ENCODE results near the gene FTCDNL1.

FTCDNL1 gene

GRCh38 chr2:199838399-199838798, 12.6 kb downstream of the FTCDNL1 start:
- no peaks in the 10 kb centered on the region for H3K27me3 ChIP-seq (ENCODE audit: control insufficient read depth, insufficient read depth, low read length)
- H3K9ac ChIP-seq (ENCODE audit: low read depth, low read length), result no peak overlapping the region
- H3K36me3 ChIP-seq (ENCODE audit: control insufficient read depth, insufficient read depth, low read length), result no peaks in the 10 kb centered on the region
- H3K9me3 ChIP-seq (ENCODE audit: control insufficient read depth, insufficient read depth, low read length), result no peaks in the 10 kb centered on the region
- peaks cover 15% of the 10 kb centered on the region for H3K4me1 ChIP-seq (ENCODE audit: control insufficient read depth, insufficient read depth, low read length)
- H3K4me3 ChIP-seq (ENCODE audit: low read depth, low read length), result no peak overlapping the region

GRCh38 chr2:199836943-199837342, 14.0 kb downstream of the FTCDNL1 start:
- H3K9ac ChIP-seq (ENCODE audit: low read depth, low read length), result no peak overlapping the region
- H3K4me1 ChIP-seq (ENCODE audit: control insufficient read depth, insufficient read depth, low read length), result peaks cover 5% of the 10 kb centered on the region
- no peak overlapping the region for H3K4me3 ChIP-seq (ENCODE audit: low read depth, low read length)
- H3K9me3 ChIP-seq (ENCODE audit: control insufficient read depth, insufficient read depth, low read length), result no peaks in the 10 kb centered on the region
- H3K27me3 ChIP-seq (ENCODE audit: control insufficient read depth, insufficient read depth, low read length), result no peaks in the 10 kb centered on the region
- no peaks in the 10 kb centered on the region for H3K36me3 ChIP-seq (ENCODE audit: control insufficient read depth, insufficient read depth, low read length)

GRCh38 chr2:199833525-199833924, 17.5 kb downstream of the FTCDNL1 start:
- H3K4me1 ChIP-seq (ENCODE audit: control insufficient read depth, insufficient read depth, low read length), result peaks cover 5% of the 10 kb centered on the region
- H3K27me3 ChIP-seq (ENCODE audit: control insufficient read depth, insufficient read depth, low read length), result no peaks in the 10 kb centered on the region

GRCh38 chr2:199830531-199830930, 20.5 kb downstream of the FTCDNL1 start:
- Histone ChIP-seq H3K9me3 (ENCODE audit: control insufficient read depth, insufficient read depth, low read length) (no peaks in the 10 kb centered on the region), H3K27me3 (ENCODE audit: control insufficient read depth, insufficient read depth, low read length) (no peaks in the 10 kb centered on the region), H3K4me1 (ENCODE audit: control insufficient read depth, insufficient read depth, low read length) (peaks cover 3% of the 10 kb centered on the region), H3K4me3 (ENCODE audit: low read depth, low read length) (no peak overlapping the region), H3K36me3 (ENCODE audit: control insufficient read depth, insufficient read depth, low read length) (no peaks in the 10 kb centered on the region), H3K9ac (ENCODE audit: low read depth, low read length) (no peak overlapping the region)

More at GRCh38 chr2:199833525-199833924, 17.5 kb downstream of the FTCDNL1 start:
- Histone ChIP-seq H3K36me3 (ENCODE audit: control insufficient read depth, insufficient read depth, low read length) (no peaks in the 10 kb centered on the region), H3K9ac (ENCODE audit: low read depth, low read length) (no peak overlapping the region), H3K4me3 (ENCODE audit: low read depth, low read length) (no peak overlapping the region), H3K9me3 (ENCODE audit: control insufficient read depth, insufficient read depth, low read length) (no peaks in the 10 kb centered on the region)

GRCh38 chr2:199829628-199830027, 21.4 kb downstream of the FTCDNL1 start:
- Histone ChIP-seq H3K9me3 (ENCODE audit: control insufficient read depth, insufficient read depth, low read length) (no peaks in the 10 kb centered on the region), H3K9ac (ENCODE audit: low read depth, low read length) (no peak overlapping the region), H3K4me1 (ENCODE audit: control insufficient read depth, insufficient read depth, low read length) (no peaks in the 10 kb centered on the region), H3K36me3 (ENCODE audit: control insufficient read depth, insufficient read depth, low read length) (no peaks in the 10 kb centered on the region), H3K27me3 (ENCODE audit: control insufficient read depth, insufficient read depth, low read length) (no peaks in the 10 kb centered on the region), H3K4me3 (ENCODE audit: low read depth, low read length) (no peak overlapping the region)

GRCh38 chr2:199819746-199820145, 31.2 kb downstream of the FTCDNL1 start:
- H3K9me3 ChIP-seq (ENCODE audit: control insufficient read depth, insufficient read depth, low read length), result no peaks in the 10 kb centered on the region
- no peaks in the 10 kb centered on the region for H3K36me3 ChIP-seq (ENCODE audit: control insufficient read depth, insufficient read depth, low read length)
- no peaks in the 10 kb centered on the region for H3K27me3 ChIP-seq (ENCODE audit: control insufficient read depth, insufficient read depth, low read length)
- no peak overlapping the region for H3K4me3 ChIP-seq (ENCODE audit: low read depth, low read length)
- H3K4me1 ChIP-seq (ENCODE audit: control insufficient read depth, insufficient read depth, low read length), result no peaks in the 10 kb centered on the region
- no peak overlapping the region for H3K9ac ChIP-seq (ENCODE audit: low read depth, low read length)

- no peaks in the 10 kb centered on the region for H3K4me1 ChIP-seq (ENCODE audit: control insufficient read depth, insufficient read depth, low read length)
- H3K36me3 ChIP-seq (ENCODE audit: control insufficient read depth, insufficient read depth, low read length), result no peaks in the 10 kb centered on the region
- no peak overlapping the region for H3K9ac ChIP-seq (ENCODE audit: low read depth, low read length)
- no peak overlapping the region for H3K4me3 ChIP-seq (ENCODE audit: low read depth, low read length)
- H3K9me3 ChIP-seq (ENCODE audit: control insufficient read depth, insufficient read depth, low read length), result no peaks in the 10 kb centered on the region
- H3K27me3 ChIP-seq (ENCODE audit: control insufficient read depth, insufficient read depth, low read length), result no peaks in the 10 kb centered on the region
Measured at GRCh38 chr2:199818754-199819153, 32.2 kb downstream of the FTCDNL1 start.

GRCh38 chr2:199818026-199818425, 33.0 kb downstream of the FTCDNL1 start:
- Histone ChIP-seq H3K4me3 (ENCODE audit: low read depth, low read length) (no peak overlapping the region), H3K9me3 (ENCODE audit: control insufficient read depth, insufficient read depth, low read length) (no peaks in the 10 kb centered on the region), H3K36me3 (ENCODE audit: control insufficient read depth, insufficient read depth, low read length) (no peaks in the 10 kb centered on the region), H3K4me1 (ENCODE audit: control insufficient read depth, insufficient read depth, low read length) (no peaks in the 10 kb centered on the region), H3K27me3 (ENCODE audit: control insufficient read depth, insufficient read depth, low read length) (no peaks in the 10 kb centered on the region), H3K9ac (ENCODE audit: low read depth, low read length) (no peak overlapping the region)

GRCh38 chr2:199814817-199815211, 36.2 kb downstream of the FTCDNL1 start:
- Histone ChIP-seq H3K9ac (ENCODE audit: low read depth, low read length) (no peak overlapping the region), H3K4me3 (ENCODE audit: low read depth, low read length) (no peak overlapping the region), H3K27me3 (ENCODE audit: control insufficient read depth, insufficient read depth, low read length) (no peaks in the 10 kb centered on the region), H3K36me3 (ENCODE audit: control insufficient read depth, insufficient read depth, low read length) (no peaks in the 10 kb centered on the region), H3K4me1 (ENCODE audit: control insufficient read depth, insufficient read depth, low read length) (peaks cover 14% of the 10 kb centered on the region), H3K9me3 (ENCODE audit: control insufficient read depth, insufficient read depth, low read length) (no peaks in the 10 kb centered on the region)

GRCh38 chr2:199814101-199814816, 36.7 kb downstream of the FTCDNL1 start:
- no peak overlapping the region for H3K9ac ChIP-seq (ENCODE audit: low read depth, low read length)
- H3K4me3 ChIP-seq (ENCODE audit: low read depth, low read length), result no peak overlapping the region
- H3K36me3 ChIP-seq (ENCODE audit: control insufficient read depth, insufficient read depth, low read length), result no peaks in the 10 kb centered on the region

GRCh38 chr2:199812493-199812892, 38.5 kb downstream of the FTCDNL1 start:
- Histone ChIP-seq H3K9ac (ENCODE audit: low read depth, low read length) (no peak overlapping the region), H3K4me3 (ENCODE audit: low read depth, low read length) (no peak overlapping the region), H3K27me3 (ENCODE audit: control insufficient read depth, insufficient read depth, low read length) (no peaks in the 10 kb centered on the region), H3K9me3 (ENCODE audit: control insufficient read depth, insufficient read depth, low read length) (no peaks in the 10 kb centered on the region), H3K4me1 (ENCODE audit: control insufficient read depth, insufficient read depth, low read length) (peaks cover 14% of the 10 kb centered on the region), H3K36me3 (ENCODE audit: control insufficient read depth, insufficient read depth, low read length) (no peaks in the 10 kb centered on the region)

More at GRCh38 chr2:199814101-199814816, 36.7 kb downstream of the FTCDNL1 start:
- Histone ChIP-seq H3K27me3 (ENCODE audit: control insufficient read depth, insufficient read depth, low read length) (no peaks in the 10 kb centered on the region), H3K4me1 (ENCODE audit: control insufficient read depth, insufficient read depth, low read length) (peaks cover 14% of the 10 kb centered on the region), H3K9me3 (ENCODE audit: control insufficient read depth, insufficient read depth, low read length) (no peaks in the 10 kb centered on the region)

GRCh38 chr2:199811346-199811745, 39.6 kb downstream of the FTCDNL1 start:
- no peak overlapping the region for H3K4me3 ChIP-seq (ENCODE audit: low read depth, low read length)

More at GRCh38 chr2:199811346-199811745, 39.6 kb downstream of the FTCDNL1 start:
- H3K9ac ChIP-seq (ENCODE audit: low read depth, low read length), result no peak overlapping the region
- H3K27me3 ChIP-seq (ENCODE audit: control insufficient read depth, insufficient read depth, low read length), result no peaks in the 10 kb centered on the region
- H3K9me3 ChIP-seq (ENCODE audit: control insufficient read depth, insufficient read depth, low read length), result no peaks in the 10 kb centered on the region
- peaks cover 14% of the 10 kb centered on the region for H3K4me1 ChIP-seq (ENCODE audit: control insufficient read depth, insufficient read depth, low read length)
- H3K36me3 ChIP-seq (ENCODE audit: control insufficient read depth, insufficient read depth, low read length), result no peaks in the 10 kb centered on the region

Data from iPS-15b (cell line).